ENCODE results near the gene SND1.

Gene SND1

GRCh38 chr7:127741764-127742375, 89.9 kb downstream of the SND1 start:
- DNase-seq (ENCODE audit: low spot score) = no peak
- no peak for TF ChIP-seq CTCF (IDR thresholded peaks at IDR 0.05; ENCODE audit: extremely low read depth, insufficient read depth, missing control alignments)
- in situ Hi-C loops (cut with MboI; ENCODE audit: low pct_unique_long_range_greater_than_20kb, low sequenced_read_pairs, unreplicated experiment) = no loop called here

DNA sequence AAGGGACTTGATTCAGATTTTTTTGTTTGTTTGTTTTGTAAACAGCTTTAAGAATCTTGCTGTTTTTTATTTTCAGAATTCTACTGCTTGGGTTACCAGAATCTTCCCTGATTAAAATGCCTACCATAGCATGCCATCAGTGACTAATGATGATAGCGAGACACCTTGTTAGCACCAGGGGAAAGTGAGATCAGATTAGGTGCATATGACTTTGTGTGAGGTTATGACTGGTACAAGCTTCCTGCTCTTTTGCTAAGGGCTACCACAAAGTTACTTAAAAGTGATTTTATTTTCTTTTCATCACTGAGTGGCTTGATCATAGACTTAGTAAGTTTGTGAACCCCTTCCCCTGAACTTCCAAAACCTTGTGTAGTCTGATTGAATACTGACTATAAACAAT, 93.5 kb downstream of the SND1 start:
- DNase-seq (ENCODE audit: low spot score) = no peak
- in situ Hi-C loops (cut with MboI; ENCODE audit: low pct_unique_long_range_greater_than_20kb, low sequenced_read_pairs, unreplicated experiment) = no loop called here
- no peak for TF ChIP-seq CTCF (IDR thresholded peaks at IDR 0.05; ENCODE audit: extremely low read depth, insufficient read depth, missing control alignments)

- TF ChIP-seq CTCF (IDR thresholded peaks at IDR 0.05; ENCODE audit: extremely low read depth, insufficient read depth, missing control alignments) = no peak
- in situ Hi-C loops (cut with MboI; ENCODE audit: low pct_unique_long_range_greater_than_20kb, low sequenced_read_pairs, unreplicated experiment) = no loop called here
- no peak for DNase-seq (ENCODE audit: low spot score)
These were observed 99.1 kb downstream of the SND1 start for GRCh38 chr7:127751062-127751461.

DNA sequence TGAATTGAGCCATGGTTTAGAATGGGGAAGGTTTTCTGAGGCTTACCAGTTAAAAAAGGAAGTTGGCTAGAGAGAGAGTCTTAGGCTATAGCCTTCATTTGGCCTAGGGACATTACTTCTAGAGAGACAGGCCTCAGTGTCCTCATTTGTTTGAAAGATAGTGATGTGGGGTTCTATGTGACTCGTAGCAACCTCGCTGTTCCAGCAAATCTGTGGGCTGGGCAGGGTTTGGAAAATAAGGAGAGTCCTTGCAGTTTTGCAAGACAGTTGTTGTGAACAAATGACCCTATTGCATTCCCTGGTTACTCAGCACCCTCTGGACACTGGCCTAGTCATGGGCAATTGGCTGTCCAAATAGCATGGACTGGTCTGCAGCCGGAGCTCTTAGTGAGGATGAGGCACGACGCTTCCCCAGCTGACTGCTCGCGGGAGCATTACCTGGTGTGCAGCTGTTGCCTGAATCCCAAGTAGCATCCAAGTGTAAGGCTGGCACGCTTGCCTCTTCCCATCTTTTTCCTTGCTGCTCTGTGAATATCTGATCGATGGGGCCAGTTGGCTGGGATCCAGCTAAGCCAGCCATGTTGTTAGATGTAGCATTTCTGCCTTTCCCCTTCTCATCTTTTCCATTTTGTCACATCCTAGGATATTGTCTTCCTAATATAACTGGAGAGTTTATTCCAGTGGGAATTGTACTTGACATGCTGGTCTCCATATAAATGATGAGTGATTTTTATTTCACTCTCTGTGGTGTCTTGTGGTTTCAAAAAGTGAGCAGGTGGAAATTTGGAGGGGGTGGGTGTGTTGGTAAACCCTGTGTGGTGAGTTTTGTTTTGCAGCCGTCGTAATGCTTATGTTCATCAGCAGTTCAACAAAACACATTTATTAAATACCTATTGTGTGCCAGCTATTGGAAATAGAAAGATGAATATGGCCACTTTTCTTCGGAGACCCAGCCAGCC, 99.8 kb downstream of the SND1 start:
- no peak for TF ChIP-seq CTCF (IDR thresholded peaks at IDR 0.05; ENCODE audit: extremely low read depth, insufficient read depth, missing control alignments)
- no peak for DNase-seq (ENCODE audit: low spot score)
- in situ Hi-C loops (cut with MboI; ENCODE audit: low pct_unique_long_range_greater_than_20kb, low sequenced_read_pairs, unreplicated experiment) = no loop called here

DNA sequence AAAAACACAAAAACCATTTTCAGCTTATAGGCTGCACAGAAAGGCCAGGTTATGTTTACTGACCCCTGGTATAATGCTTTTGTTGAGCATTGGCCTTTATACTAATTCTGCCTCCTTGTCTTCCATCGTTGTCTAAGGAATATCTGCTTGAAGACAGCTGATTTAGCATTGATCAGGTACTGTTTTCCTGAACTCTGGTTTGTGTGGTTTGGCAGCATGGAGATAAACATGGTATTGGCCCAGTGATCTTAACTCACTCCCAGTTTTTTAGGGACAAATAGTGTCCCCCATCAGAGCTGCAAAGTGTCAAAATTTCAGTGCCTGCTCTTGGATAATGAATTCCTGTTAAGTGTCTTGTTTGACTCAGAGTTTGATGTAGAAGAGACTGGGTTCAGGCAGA, 100.8 kb downstream of the SND1 start:
- no peak for DNase-seq (ENCODE audit: low spot score)
- in situ Hi-C loops (cut with MboI; ENCODE audit: low pct_unique_long_range_greater_than_20kb, low sequenced_read_pairs, unreplicated experiment) = no loop called here
- TF ChIP-seq CTCF (IDR thresholded peaks at IDR 0.05; ENCODE audit: extremely low read depth, insufficient read depth, missing control alignments) = no peak

GRCh38 chr7:127754457-127754856, 102.5 kb downstream of the SND1 start:
- in situ Hi-C loops (cut with MboI; ENCODE audit: low pct_unique_long_range_greater_than_20kb, low sequenced_read_pairs, unreplicated experiment) = no loop called here
- no peak for TF ChIP-seq CTCF (IDR thresholded peaks at IDR 0.05; ENCODE audit: extremely low read depth, insufficient read depth, missing control alignments)
- DNase-seq (ENCODE audit: low spot score) = no peak
